ENCODE results near the gene KLHL10.

DNA sequence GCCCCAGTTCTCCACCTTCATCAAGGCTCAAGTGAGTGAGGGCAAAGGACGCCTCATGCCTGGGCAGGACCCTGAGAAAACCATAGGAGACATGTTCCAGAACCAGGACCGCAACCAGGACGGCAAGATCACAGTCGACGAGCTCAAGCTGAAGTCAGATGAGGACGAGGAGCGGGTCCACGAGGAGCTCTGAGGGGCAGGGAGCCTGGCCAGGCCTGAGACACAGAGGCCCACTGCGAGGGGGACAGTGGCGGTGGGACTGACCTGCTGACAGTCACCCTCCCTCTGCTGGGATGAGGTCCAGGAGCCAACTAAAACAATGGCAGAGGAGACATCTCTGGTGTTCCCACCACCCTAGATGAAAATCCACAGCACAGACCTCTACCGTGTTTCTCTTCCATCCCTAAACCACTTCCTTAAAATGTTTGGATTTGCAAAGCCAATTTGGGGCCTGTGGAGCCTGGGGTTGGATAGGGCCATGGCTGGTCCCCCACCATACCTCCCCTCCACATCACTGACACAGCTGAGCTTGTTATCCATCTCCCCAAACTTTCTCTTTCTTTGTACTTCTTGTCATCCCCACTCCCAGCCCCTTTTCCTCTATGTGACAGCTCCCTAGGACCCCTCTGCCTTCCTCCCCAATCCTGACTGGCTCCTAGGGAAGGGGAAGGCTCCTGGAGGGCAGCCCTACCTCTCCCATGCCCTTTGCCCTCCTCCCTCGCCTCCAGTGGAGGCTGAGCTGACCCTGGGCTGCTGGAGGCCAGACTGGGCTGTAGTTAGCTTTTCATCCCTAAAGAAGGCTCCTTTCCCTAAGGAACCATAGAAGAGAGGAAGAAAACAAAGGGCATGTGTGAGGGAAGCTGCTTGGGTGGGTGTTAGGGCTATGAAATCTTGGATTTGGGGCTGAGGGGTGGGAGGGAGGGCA, 15.1 kb upstream of the KLHL10 start:
- TF ChIP-seq, protein P1, sequence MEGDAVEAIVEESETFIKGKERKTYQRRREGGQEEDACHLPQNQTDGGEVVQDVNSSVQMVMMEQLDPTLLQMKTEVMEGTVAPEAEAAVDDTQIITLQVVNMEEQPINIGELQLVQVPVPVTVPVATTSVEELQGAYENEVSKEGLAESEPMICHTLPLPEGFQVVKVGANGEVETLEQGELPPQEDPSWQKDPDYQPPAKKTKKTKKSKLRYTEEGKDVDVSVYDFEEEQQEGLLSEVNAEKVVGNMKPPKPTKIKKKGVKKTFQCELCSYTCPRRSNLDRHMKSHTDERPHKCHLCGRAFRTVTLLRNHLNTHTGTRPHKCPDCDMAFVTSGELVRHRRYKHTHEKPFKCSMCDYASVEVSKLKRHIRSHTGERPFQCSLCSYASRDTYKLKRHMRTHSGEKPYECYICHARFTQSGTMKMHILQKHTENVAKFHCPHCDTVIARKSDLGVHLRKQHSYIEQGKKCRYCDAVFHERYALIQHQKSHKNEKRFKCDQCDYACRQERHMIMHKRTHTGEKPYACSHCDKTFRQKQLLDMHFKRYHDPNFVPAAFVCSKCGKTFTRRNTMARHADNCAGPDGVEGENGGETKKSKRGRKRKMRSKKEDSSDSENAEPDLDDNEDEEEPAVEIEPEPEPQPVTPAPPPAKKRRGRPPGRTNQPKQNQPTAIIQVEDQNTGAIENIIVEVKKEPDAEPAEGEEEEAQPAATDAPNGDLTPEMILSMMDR (conservative IDR thresholded peaks at IDR 0.05; ENCODE audit: low read depth, low read length): no peak
- no peak for TF ChIP-seq EZH2 (IDR thresholded peaks at IDR 0.05; ENCODE audit: low read length, unreplicated experiment)

Data from PC-3 (cell line).